Gastroesophageal sphincter (tissue), 4 donors: ENCODE data around the gene CSRP2. TPM values are rescaled to one million over a fixed set of nuclear protein-coding genes. Genes with fewer than 3 reads are reported as not detected.

Experiments
- ATAC-seq: fragments of 150-250 bp; one replicate; pipeline ENCODE4 v1.9.1; 2016; ENCODE audit warnings: mild to moderate bottlenecking, moderate library complexity
- H3K27ac ChIP-seq, 4 donors: fragments of 200-600 bp; sonication (generic) in 3 of 4; 1 replicate in 3 of 4; 2 replicates in 1 of 4; pipeline ENCODE4 v1.5.1; 2016 to 2019
- H3K27me3 ChIP-seq: fragments of 200-600 bp; sonication (generic); one replicate; pipeline ENCODE4 v1.5.1; 2019
- H3K36me3 ChIP-seq, 2 donors: fragments of 200-600 bp; sonication (generic); one replicate each; pipeline ENCODE4 v1.5.1; 2019; ENCODE audit warnings: control low read depth in 1 of 2
- H3K4me1 ChIP-seq, 3 donors: fragments of 200-600 bp; sonication (generic); 1 replicate in 2 of 3; 2 replicates in 1 of 3; pipeline ENCODE4 v1.5.1; 2016 to 2019; ENCODE audit warnings: control low read depth in 2 of 3
- H3K4me3 ChIP-seq, 2 donors: fragments of 200-600 bp; sonication (generic); one replicate each; pipeline ENCODE4 v1.5.1; 2019; ENCODE audit warnings: mild to moderate bottlenecking in 1 of 2, moderate library complexity in 1 of 2
- H3K9me3 ChIP-seq, 3 donors: fragments of 200-600 bp; sonication (generic); one replicate each; pipeline ENCODE4 v1.5.1; 2017 to 2019; ENCODE audit warnings: control low read depth in 2 of 3
- CTCF ChIP-seq, 4 experiments: fragments of 200-600 bp in 2 of 4; fragments of 450-650 bp in 2 of 4; sonication (generic) in 1 of 4; IDR thresholded peaks; one replicate each; pipeline ENCODE4 v1.5.1; 2017 to 2019; ENCODE audit warnings: antibody characterized with exemption in 4 of 4, mild to moderate bottlenecking in 2 of 4, moderate library complexity in 2 of 4
- EP300 ChIP-seq: sonication (generic); formaldehyde crosslinking; IDR thresholded peaks from one replicate; pipeline ENCODE4 v1.6.1; 2017; ENCODE audit warnings: antibody characterized with exemption, mild to moderate bottlenecking
- POLR2A ChIP-seq, 2 donors: fragments of 450-650 bp; IDR thresholded peaks; one replicate each; pipeline ENCODE4 v1.6.1; 2017; ENCODE audit warnings: antibody characterized with exemption in 2 of 2, mild to moderate bottlenecking in 2 of 2, moderate library complexity in 1 of 2
- POLR2AphosphoS5 ChIP-seq: sonication (generic); formaldehyde crosslinking; IDR thresholded peaks from one replicate; pipeline ENCODE4 v1.6.1; 2017; ENCODE audit warnings: antibody characterized with exemption
- WGBS, 2 donors: methylation state at CpG; one replicate each; pipeline ENCODE4 v1.1.5; 2018; ENCODE audit warnings: low coverage in 1 of 2; 5-methylcytosine and 5-hydroxymethylcytosine counted together
- total RNA-seq, 4 donors: library from RNA; depleted of rRNA; stranded (reverse); fragments of >200 nt; gene quantifications; one replicate each; pipeline ENCODE4 v1.1.0, GENCODE V29; 2016

Gene CSRP2
- total RNA-seq, 4 donors from 2014 or later = 65.8 to 157 (median 111) TPM

GRCh38 chr12:76896274-76896673 is 17.5 kb upstream of the CSRP2 start:
- WGBS, 2 donors = 100% methylated on average over 1 of the region's 1 CpG

GRCh38 chr12:76895796-76896195 is 17.0 kb upstream of the CSRP2 start:
- no peak overlapping the region for H3K4me3 ChIP-seq
- H3K27ac ChIP-seq = no peak overlapping the region
- WGBS, 2 donors = no CpG with 5 or more reads among the region's 5 CpGs
- ATAC-seq = no peak
- H3K9me3 ChIP-seq = peaks cover 0 to 6% (median 0%) of the 10 kb centered on the region in 3 donors
- peaks cover 0 to 12% (median 0%) of the 10 kb centered on the region in 3 donors for H3K4me1 ChIP-seq
- TF ChIP-seq POLR2A (IDR thresholded peaks at IDR 0.05) (no peak), CTCF (IDR thresholded peaks at IDR 0.05) (no peak)
- no peaks in the 10 kb centered on the region for H3K36me3 ChIP-seq
- H3K27me3 ChIP-seq = no peaks in the 10 kb centered on the region

More at GRCh38 chr12:76896274-76896673, 17.5 kb upstream of the CSRP2 start:
- no peak for ATAC-seq
- no peak overlapping the region for H3K27ac ChIP-seq
- peaks cover 0 to 6% (median 0%) of the 10 kb centered on the region in 3 donors for H3K9me3 ChIP-seq
- H3K36me3 ChIP-seq = no peaks in the 10 kb centered on the region
- TF ChIP-seq CTCF (IDR thresholded peaks at IDR 0.05) (no peak), POLR2AphosphoS5 (no peak), EP300 (no peak), POLR2A (IDR thresholded peaks at IDR 0.05) (no peak)
- no peak overlapping the region for H3K4me3 ChIP-seq
- no peaks in the 10 kb centered on the region for H3K27me3 ChIP-seq
- H3K4me1 ChIP-seq = peaks cover 0 to 12% (median 0%) of the 10 kb centered on the region in 3 donors

GRCh38 chr12:76891609-76892008 is 12.8 kb upstream of the CSRP2 start:
- TF ChIP-seq POLR2AphosphoS5 (no peak), CTCF (IDR thresholded peaks at IDR 0.05) (no peak)
- no peak for ATAC-seq
- 83 to 94% methylated on average over 2 of the region's 3 CpGs for WGBS, 2 donors

GRCh38 chr12:76890151-76891143 is 11.6 kb upstream of the CSRP2 start:
- Histone ChIP-seq H3K27ac (no peak overlapping the region), H3K4me3 (no peak overlapping the region), H3K36me3 (no peaks in the 10 kb centered on the region), H3K27me3 (no peaks in the 10 kb centered on the region), H3K9me3 (peaks cover 0 to 6% (median 0%) of the 10 kb centered on the region in 3 donors), H3K4me1 (no peaks in the 10 kb centered on the region)
- WGBS, 2 donors = 62 to 71% methylated on average over 7 to 8 of the region's 8 CpGs
- TF ChIP-seq POLR2A (IDR thresholded peaks at IDR 0.05) (no peak), CTCF (IDR thresholded peaks at IDR 0.05) (no peak), POLR2AphosphoS5 (no peak), EP300 (no peak)
- no peak for ATAC-seq

More at GRCh38 chr12:76891609-76892008, 12.8 kb upstream of the CSRP2 start:
- peaks cover 0 to 6% (median 0%) of the 10 kb centered on the region in 3 donors for H3K9me3 ChIP-seq
- no peaks in the 10 kb centered on the region for H3K27me3 ChIP-seq
- no peak overlapping the region for H3K27ac ChIP-seq
- H3K4me3 ChIP-seq = no peak overlapping the region
- H3K4me1 ChIP-seq = no peaks in the 10 kb centered on the region
- H3K36me3 ChIP-seq = no peaks in the 10 kb centered on the region

GRCh38 chr12:76888775-76889174 is 10.0 kb upstream of the CSRP2 start:
- no peaks in the 10 kb centered on the region for H3K36me3 ChIP-seq
- TF ChIP-seq POLR2AphosphoS5 = no peak
- no peak for TF ChIP-seq EP300
- TF ChIP-seq CTCF (IDR thresholded peaks at IDR 0.05) = no peak
- no peak for TF ChIP-seq POLR2A (IDR thresholded peaks at IDR 0.05)
- no peaks in the 10 kb centered on the region for H3K4me1 ChIP-seq
- no peaks in the 10 kb centered on the region for H3K9me3 ChIP-seq
- 100% methylated on average over 1 of the region's 1 CpG for WGBS, 2 donors
- H3K4me3 ChIP-seq = no peak overlapping the region
- ATAC-seq = no peak
- H3K27ac ChIP-seq = no peak overlapping the region
- H3K27me3 ChIP-seq = no peaks in the 10 kb centered on the region
